Frontal cortex (tissue), 4 donors: ENCODE results near the gene COL8A1. TPM values are rescaled to one million over a fixed set of nuclear protein-coding genes. Genes with fewer than 3 reads are reported as not detected.
A peak's percentile ranks its signal among the peaks of the same experiment; 100 is the strongest.

ENCODE experiments used
- DNase-seq, 2 donors: peaks; one replicate each; pipeline ENCODE4 v3.0.0; 2012; ENCODE audit warnings: low spot score in 2 of 2
- FAIRE-seq: peaks from 2 replicates; lab custom pipeline; 2012; peaks lifted over from hg19 to GRCh38; lab: Jason Lieb, UNC
- total RNA-seq: library from RNA; depleted of rRNA; stranded (reverse); fragments of >200 nt; gene quantifications from one replicate; pipeline ENCODE4 v1.2.3, GENCODE V29; 2014
- donor health status: control.
- donor health status: control.
- donor health status: control.

The COL8A1 gene
- total RNA-seq, 1 donor from 2014 or later, result 1.6 TPM

GRCh38 chr3:99776516-99777209 is 138.3 kb downstream of the COL8A1 start:
- no peak for DNase-seq
- FAIRE-seq, result no peak

GRCh38 chr3:99777210-99777549 is 138.8 kb downstream of the COL8A1 start:
- no peak for FAIRE-seq

GRCh38 chr3:99777708-99778107 is 139.3 kb downstream of the COL8A1 start:
- no peak for FAIRE-seq
- DNase-seq, result no peak

More at GRCh38 chr3:99777210-99777549, 138.8 kb downstream of the COL8A1 start:
- DNase-seq, result no peak

- FAIRE-seq, result no peak
These were observed 142.4 kb downstream of the COL8A1 start for GRCh38 chr3:99780749-99781148.

GRCh38 chr3:99781761-99782160 is 143.4 kb downstream of the COL8A1 start:
- FAIRE-seq (no peak), DNase-seq (no peak)

More at GRCh38 chr3:99780749-99781148, 142.4 kb downstream of the COL8A1 start:
- no peak for DNase-seq

- FAIRE-seq, result no peak
- no peak for DNase-seq
These were observed 144.7 kb downstream of the COL8A1 start for GRCh38 chr3:99783011-99783573.

- DNase-seq, result peak in 1 of 2 donors; percentile 25
- FAIRE-seq, result no peak
These were observed 150.8 kb downstream of the COL8A1 start for GRCh38 chr3:99789011-99789721.

- FAIRE-seq (no peak), DNase-seq (no peak)
These were observed 156.1 kb downstream of the COL8A1 start for GRCh38 chr3:99794485-99794884.

- DNase-seq (no peak), FAIRE-seq (no peak)
These were observed 157.2 kb downstream of the COL8A1 start for GRCh38 chr3:99795573-99795972.

- DNase-seq (no peak), FAIRE-seq (no peak)
These were observed 161.0 kb downstream of the COL8A1 start for GRCh38 chr3:99799422-99799821.

GRCh38 chr3:99803297-99803696 is 164.9 kb downstream of the COL8A1 start:
- FAIRE-seq, result no peak
- no peak for DNase-seq

- no peak for FAIRE-seq
- DNase-seq, result no peak
These were observed 166.8 kb downstream of the COL8A1 start for GRCh38 chr3:99805160-99805559.

- FAIRE-seq (no peak), DNase-seq (no peak)
These were observed 169.9 kb downstream of the COL8A1 start for GRCh38 chr3:99808163-99808794.

GRCh38 chr3:99809565-99809964 is 171.2 kb downstream of the COL8A1 start:
- FAIRE-seq (no peak), DNase-seq (no peak)

GRCh38 chr3:99810403-99810802 is 172.0 kb downstream of the COL8A1 start:
- FAIRE-seq, result no peak
- DNase-seq, result no peak

- DNase-seq (peak in 1 of 2 donors; percentile 16), FAIRE-seq (no peak)
These were observed 178.6 kb downstream of the COL8A1 start for GRCh38 chr3:99817047-99817436.

- DNase-seq (peak; percentile 62 to 86), FAIRE-seq (no peak)
These were observed 179.2 kb downstream of the COL8A1 start, which contains the start of gene CMSS1 for GRCh38 chr3:99817437-99818240. Gene CMSS1 (plus strand): TSS chr3:99817862.

- FAIRE-seq, result no peak
These were observed 180.4 kb downstream of the COL8A1 start for GRCh38 chr3:99818818-99819217.

GRCh38 chr3:99823723-99824711 is 185.6 kb downstream of the COL8A1 start:
- FAIRE-seq (no peak), DNase-seq (no peak)

More at GRCh38 chr3:99818818-99819217, 180.4 kb downstream of the COL8A1 start:
- no peak for DNase-seq
